ENCODE measurements around the gene GOLGA6L2.

DNA sequence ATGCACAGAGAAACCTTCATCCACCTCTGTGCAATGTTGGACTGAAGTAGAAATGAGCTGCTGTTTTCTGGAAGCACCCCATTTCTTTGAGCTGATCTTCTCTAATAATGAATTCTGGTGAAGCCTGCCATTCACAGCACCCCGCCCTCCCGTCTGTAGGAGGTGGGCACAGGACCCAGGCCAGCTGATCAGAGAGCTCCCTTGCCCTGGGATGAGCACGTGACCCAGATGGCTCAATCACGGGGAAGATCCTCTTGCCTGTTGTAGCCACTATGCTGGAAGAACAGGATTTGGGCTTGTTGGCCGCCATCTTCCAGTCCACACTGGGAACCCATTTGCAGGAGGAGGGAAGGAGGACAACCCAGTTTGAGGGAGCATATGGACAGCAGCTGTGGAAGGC lies 44.5 kb downstream of the GOLGA6L2 start:
- TF ChIP-seq EZH2phosphoT487 (IDR thresholded peaks at IDR 0.05; ENCODE audit: low read depth), result no peak
- TF ChIP-seq, protein P1, sequence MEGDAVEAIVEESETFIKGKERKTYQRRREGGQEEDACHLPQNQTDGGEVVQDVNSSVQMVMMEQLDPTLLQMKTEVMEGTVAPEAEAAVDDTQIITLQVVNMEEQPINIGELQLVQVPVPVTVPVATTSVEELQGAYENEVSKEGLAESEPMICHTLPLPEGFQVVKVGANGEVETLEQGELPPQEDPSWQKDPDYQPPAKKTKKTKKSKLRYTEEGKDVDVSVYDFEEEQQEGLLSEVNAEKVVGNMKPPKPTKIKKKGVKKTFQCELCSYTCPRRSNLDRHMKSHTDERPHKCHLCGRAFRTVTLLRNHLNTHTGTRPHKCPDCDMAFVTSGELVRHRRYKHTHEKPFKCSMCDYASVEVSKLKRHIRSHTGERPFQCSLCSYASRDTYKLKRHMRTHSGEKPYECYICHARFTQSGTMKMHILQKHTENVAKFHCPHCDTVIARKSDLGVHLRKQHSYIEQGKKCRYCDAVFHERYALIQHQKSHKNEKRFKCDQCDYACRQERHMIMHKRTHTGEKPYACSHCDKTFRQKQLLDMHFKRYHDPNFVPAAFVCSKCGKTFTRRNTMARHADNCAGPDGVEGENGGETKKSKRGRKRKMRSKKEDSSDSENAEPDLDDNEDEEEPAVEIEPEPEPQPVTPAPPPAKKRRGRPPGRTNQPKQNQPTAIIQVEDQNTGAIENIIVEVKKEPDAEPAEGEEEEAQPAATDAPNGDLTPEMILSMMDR (IDR thresholded peaks at IDR 0.05; ENCODE audit: low read depth, low read length), result no peak
